B cell (primary cell): ENCODE data around the gene PSAT1.

Experiments used
- CTCF ChIP-seq: fragments of 200-600 bp; IDR thresholded peaks from one replicate; pipeline ENCODE4 v1.8.0; 2022; ENCODE audit warnings: antibody characterized with exemption, mild to moderate bottlenecking
- EZH2 ChIP-seq: IDR thresholded peaks from 2 replicates; pipeline ENCODE4 v1.6.1; 2012; ENCODE audit warnings: borderline replicate concordance, low read depth, mild to moderate bottlenecking, moderate library complexity, low read length; ENCODE audit not compliant: insufficient read depth, poor library complexity, severe bottlenecking

DNA sequence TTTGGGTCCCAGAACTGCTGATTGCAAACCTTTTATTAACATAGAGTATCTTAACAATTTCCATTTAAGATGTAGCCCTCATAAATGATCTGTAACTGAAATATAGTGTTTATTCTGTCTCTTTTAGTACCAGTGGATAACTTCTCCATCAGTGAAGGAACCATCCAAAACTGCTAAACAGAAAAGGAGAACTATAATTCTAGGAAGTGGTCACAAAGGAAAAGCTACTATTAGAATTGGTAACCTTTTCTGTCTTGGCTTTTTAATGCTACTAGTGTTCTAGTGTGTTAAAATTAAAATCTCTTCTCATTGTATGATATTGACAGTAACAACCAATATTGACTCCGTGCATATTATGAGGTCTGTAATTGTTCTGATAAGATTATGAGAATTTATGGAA is 48.3 kb upstream of the PSAT1 start:
- TF ChIP-seq CTCF (no peak), EZH2 (no peak)
